ENCODE data around the gene CALHM2. TPM values are rescaled to one million over a fixed set of nuclear protein-coding genes. Genes with fewer than 3 reads are reported as not detected.
A peak's percentile ranks its signal among the peaks of the same experiment; 100 is the strongest.

Gene CALHM2
- total and polyA plus RNA-seq, 2 of the 13 experiments (the other 11 are each of a cell fraction or from before 2014, with no cell fraction given), result 0.15 TPM; not detected in 1

GRCh38 chr10:103439776-103440175 is 12.4 kb downstream of the CALHM2 start:
- TF ChIP-seq JARID2 (CRISPR knock-in tag; IDR thresholded peaks at IDR 0.05; ENCODE audit: insufficient replicate concordance), result no peak
- TF ChIP-seq XRCC5 (optimal IDR thresholded peaks at IDR 0.05; ENCODE audit: low read length), result peak; percentile 14
- TF ChIP-seq ZNF781 (CRISPR knock-in tag; IDR thresholded peaks at IDR 0.05; ENCODE audit: borderline replicate concordance, not compliant biosample characterization), result no peak
- TF ChIP-seq ZSCAN12 (CRISPR knock-in tag; IDR thresholded peaks at IDR 0.05), result no peak
- no peak for TF ChIP-seq ZNF737 (CRISPR knock-in tag; IDR thresholded peaks at IDR 0.05; ENCODE audit: borderline replicate concordance)
- TF ChIP-seq GTF3A (CRISPR knock-in tag; conservative IDR thresholded peaks at IDR 0.05), result no peak
- TF ChIP-seq ZNF878 (CRISPR knock-in tag; IDR thresholded peaks at IDR 0.05), result no peak
- TF ChIP-seq FOXP1 (IDR thresholded peaks at IDR 0.05), result no peak
- TF ChIP-seq FOXP1 (CRISPR knock-in tag; IDR thresholded peaks at IDR 0.05), result no peak
- TF ChIP-seq EP300 (IDR thresholded peaks at IDR 0.05; ENCODE audit: low read depth in 2 of 2, low read length in 2 of 2), result 0 out of 4 replicates have a peak, but pooled peaks of 1 of the 2 experiments have one; percentile 12
- TF ChIP-seq EP300 (CRISPR knock-in tag; IDR thresholded peaks at IDR 0.05; ENCODE audit: borderline replicate concordance), result no peak
- no peak for TF ChIP-seq ZNF235 (CRISPR knock-in tag; IDR thresholded peaks at IDR 0.05; ENCODE audit: borderline replicate concordance)
- TF ChIP-seq SOX13 (IDR thresholded peaks at IDR 0.05), result no peak
- peak in 1 of 2 experiments; percentile 47; a peak in 1 of 4 replicates for TF ChIP-seq SOX13 (CRISPR knock-in tag; conservative IDR thresholded peaks at IDR 0.05 in 1 of 2, IDR thresholded peaks at IDR 0.05 in 1 of 2)
- no peaks in the 10 kb centered on the region for H3K9me3 ChIP-seq (ENCODE audit: low read length)
- ATAC-seq, result peak; percentile 37; the same call in 2 of the 3 replicates
- peak; percentile 52 for DNase-seq (ENCODE audit: low spot score)
- in situ Hi-C loops (cut with HindIII; ENCODE audit: extremely low pct_ligation_motif_present, low pct_unique_long_range_greater_than_20kb), result no loop called here
- BruUV-seq (replicated peaks), result no TSS peak
- no peak overlapping the region for H3K4me3 ChIP-seq (replicated peaks in 1 of 3; ENCODE audit: insufficient read depth in 1 of 3, low read depth in 2 of 3, low read length in 3 of 3)
- H3K4me2 ChIP-seq (ENCODE audit: low read depth, low read length), result peak overlapping the region; percentile 35
- POLR2A ChIA-PET, result no interaction called here
- H3K9ac ChIP-seq (ENCODE audit: insufficient read depth, low read depth, low read length), result 0 out of 2 replicates have a peak overlapping the region, but pooled peaks have one; percentile 18
- intact Hi-C loops (cut with micrococcal nuclease; ENCODE audit: unreplicated experiment), result no loop called here
- 59% methylated on average over 4 of the region's 4 CpGs for WGBS (ENCODE audit: low lambda C conversion rate)
- H4K20me1 ChIP-seq (ENCODE audit: insufficient read depth, low read length), result no peaks in the 10 kb centered on the region
- CTCF ChIA-PET (ENCODE audit: low intra/inter-chr PET ratio, low total read pairs), result no interaction called here
- no peaks in the 10 kb centered on the region for H3K79me2 ChIP-seq (ENCODE audit: insufficient read depth, low read length)
- no peak overlapping the region for H2AFZ ChIP-seq (ENCODE audit: low read length)
- H3K4me1 ChIP-seq (ENCODE audit: insufficient read depth, low read length), result peaks cover 21% of the 10 kb centered on the region
- peak; percentile 48 for FAIRE-seq
- H3K27ac ChIP-seq (ENCODE audit: extremely low read length, insufficient read depth, low read length), result no peak overlapping the region
- peaks cover 44 to 85% of the 10 kb centered on the region in 2 experiments for H3K36me3 ChIP-seq (replicated peaks in 1 of 2; ENCODE audit: control insufficient read depth in 1 of 2, insufficient read depth in 2 of 2, low read length in 2 of 2)
- H3K27me3 ChIP-seq (ENCODE audit: control insufficient read depth in 1 of 2, insufficient read depth in 2 of 2, low read length in 2 of 2), result no peaks in the 10 kb centered on the region
